GM12878 (cell line): ENCODE data around the gene MEN1. TPM values are rescaled to one million over a fixed set of nuclear protein-coding genes. Genes with fewer than 3 reads are reported as not detected.

Experiments used
- ATAC-seq: fragments of 200-7000 bp; cut with Tn5 transposase; 3 replicates; pipeline ENCODE4 v1.9.1; 2020; ENCODE audit warnings: mild to moderate bottlenecking, moderate library complexity
- BruUV-seq: library from RNA; stranded (reverse); fragments of 400-500 nt; replicated peaks from 2 replicates; lab custom pipeline; 2021; lab: Mats Ljungman, UMichigan
- CTCF ChIA-PET: fragments of 300-600 bp; sonication (Branson Sonifier 250); formaldehyde crosslinking; extraction: SDS; loops from one replicate; lab custom pipeline; 2021; ENCODE audit warnings: inconsistent platforms; lab: Yijun Ruan, JAX
- POLR2A ChIA-PET: fragments of 350-600 bp; formaldehyde crosslinking; extraction: SDS; loops from one replicate; lab custom pipeline; 2021; ENCODE audit warnings: inconsistent platforms; lab: Charles Lee
- RAD21 ChIA-PET: fragments of 300-600 bp; sonication (Branson Sonifier 250); formaldehyde crosslinking; loops from one replicate; lab custom pipeline; 2023; ENCODE audit warnings: antibody characterized with exemption; ENCODE audit not compliant: unreplicated experiment; lab: Charles Lee
- SMC1A ChIA-PET: fragments of 300-600 bp; sonication (Branson Sonifier 250); formaldehyde crosslinking; loops from one replicate; lab custom pipeline; 2023; ENCODE audit not compliant: unreplicated experiment, uncharacterized antibody; lab: Charles Lee
- DNase-seq: peaks from one replicate; pipeline ENCODE4 v3.0.0-alpha.2; 2011; ENCODE audit warnings: low read depth, low spot score
- FAIRE-seq: peaks from 3 replicates; lab custom pipeline; 2011; peaks lifted over from hg19 to GRCh38; lab: Jason Lieb, UNC
- H2AFZ ChIP-seq: 2 replicates; pipeline ENCODE4 v1.6.0; 2011; ENCODE audit warnings: low read depth, low read length, control low read depth; ENCODE audit not compliant: control insufficient read depth
- H3K27ac ChIP-seq: 2 replicates; pipeline ENCODE4 v1.5.1; 2011; ENCODE audit warnings: control low read depth; ENCODE audit not compliant: control insufficient read depth, insufficient read depth
- H3K27me3 ChIP-seq, 2 experiments: replicated peaks in 1 of 2; 2 replicates each; pipeline versions ENCODE4 v1.6.0 to v1.6.1; 2011; ENCODE audit warnings: low read length in 1 of 2; ENCODE audit not compliant: control insufficient read depth in 2 of 2, insufficient read depth in 2 of 2
- H3K36me3 ChIP-seq, 2 experiments: 2 replicates each; pipeline ENCODE4 v1.5.1; 2011; ENCODE audit warnings: low read length in 1 of 2; ENCODE audit not compliant: control insufficient read depth in 2 of 2, insufficient read depth in 2 of 2
- H3K4me1 ChIP-seq: 2 replicates; pipeline ENCODE4 v1.6.1; 2011; ENCODE audit warnings: mild to moderate bottlenecking, low read length, moderate library complexity, mixed read lengths; ENCODE audit not compliant: control insufficient read depth, insufficient read depth
- H3K4me2 ChIP-seq: 2 replicates; pipeline ENCODE4 v1.6.0; 2011; ENCODE audit warnings: control low read depth; ENCODE audit not compliant: control insufficient read depth, insufficient read depth
- H3K4me3 ChIP-seq: fragments of 200-600 bp; sonication (generic); 2 replicates; pipeline ENCODE4 v1.5.1; 2016
- H3K79me2 ChIP-seq: 2 replicates; pipeline ENCODE4 v1.6.0; 2011; ENCODE audit warnings: low read length; ENCODE audit not compliant: control insufficient read depth, insufficient read depth
- H3K9ac ChIP-seq: 2 replicates; pipeline ENCODE4 v1.8.0; 2011; ENCODE audit warnings: low read length, control low read depth, mixed read lengths; ENCODE audit not compliant: control insufficient read depth, insufficient read depth
- H3K9me3 ChIP-seq: replicated peaks from 3 replicates; pipeline ENCODE4 v1.5.1; 2011; ENCODE audit warnings: mild to moderate bottlenecking, low read length; ENCODE audit not compliant: control insufficient read depth, insufficient read depth
- H4K20me1 ChIP-seq: 2 replicates; pipeline ENCODE4 v1.6.0; 2011; ENCODE audit not compliant: control insufficient read depth, insufficient read depth
- FOS ChIP-seq: IDR thresholded peaks from 3 replicates; pipeline ENCODE4 v1.6.1; 2011; ENCODE audit warnings: borderline replicate concordance; ENCODE audit not compliant: insufficient read length; ENCODE audit errors: extremely low read depth
- NFYA ChIP-seq: IDR thresholded peaks from 2 replicates; pipeline ENCODE4 v1.6.1; 2011; ENCODE audit warnings: low read depth, mild to moderate bottlenecking, low read length, improper control_type of control experiment, borderline replicate concordance
- RAD21 ChIP-seq: IDR thresholded peaks from 2 replicates; pipeline ENCODE4 v1.6.1; 2011; ENCODE audit warnings: mild to moderate bottlenecking, low read depth, low read length, moderate library complexity; ENCODE audit not compliant: insufficient read depth
- SREBF2 ChIP-seq: IDR thresholded peaks from 2 replicates; pipeline ENCODE4 v1.6.1; 2012; ENCODE audit warnings: mild to moderate bottlenecking, low read length
- SUZ12 ChIP-seq: fragments of 200-600 bp; sonication (generic); IDR thresholded peaks from one replicate; pipeline ENCODE4 v1.6.1; 2018; ENCODE audit warnings: antibody characterized with exemption, mild to moderate bottlenecking; ENCODE audit not compliant: unreplicated experiment
- ZNF24 ChIP-seq: fragments of 450-650 bp; IDR thresholded peaks from 2 replicates; pipeline ENCODE4 v1.6.1; 2017; ENCODE audit warnings: antibody characterized with exemption, mild to moderate bottlenecking
- WGBS: methylation state at CpG from one replicate; pipeline ENCODE4 v1.1.6; 2016; ENCODE audit warnings: low lambda C conversion rate; ENCODE audit not compliant: insufficient replicate concordance, insufficient coverage; ENCODE audit errors: missing lambda C conversion rate; 5-methylcytosine and 5-hydroxymethylcytosine counted together
- in situ Hi-C: fragments of 300-500 bp; cut with MboI; formaldehyde crosslinking; loops from 9 replicates; pipeline ENCODE4 v1.14.3; 2018; ENCODE audit warnings: mixed read lengths
- intact Hi-C: fragments of 100-400 bp; cut with micrococcal nuclease; formaldehyde crosslinking; loops from one replicate; pipeline ENCODE4 v1.14.2; 2022; ENCODE audit not compliant: unreplicated experiment
- polyA plus RNA-seq, 11 experiments: library from polyadenylated mRNA; depleted of rRNA in 4 of 11; unstranded in 6 of 11; stranded (reverse) in 5 of 11; fragments of >200 nt; fragmentation: Nextera tagmentation in 4 of 11; fragmentation: Illumina TruSeq in 1 of 11; extraction: Ambion mirVana in 4 of 11; extraction: Trizol in 1 of 11; gene quantifications; 1 replicate in 1 of 11; 2 replicates in 10 of 11; pipeline versions ENCODE4 v1.2.1 to v1.2.3, GENCODE V29; 2011 to 2016; ENCODE audit warnings: inconsistent platforms in 2 of 11, missing spikeins in 2 of 11, low read depth in 1 of 11
- total RNA-seq, 4 experiments: library from RNA; depleted of rRNA in 3 of 4; stranded (reverse); fragments of >200 nt in 3 of 4; fragmentation: Illumina TruSeq in 1 of 4; extraction: Trizol in 1 of 4; gene quantifications; 2 replicates each; pipeline versions ENCODE4 v1.2.1 to v1.2.3, GENCODE V29; 2013 to 2021
- TF ChIP-seq, protein P1 (sequence below): IDR thresholded peaks from 2 replicates; pipeline ENCODE4 v1.6.1; 2011; ENCODE audit warnings: mild to moderate bottlenecking, low read depth, low read length, moderate library complexity; ENCODE audit not compliant: insufficient replicate concordance
- TF ChIP-seq, protein P2 (sequence below): fragments of 450-650 bp; IDR thresholded peaks from 2 replicates; pipeline ENCODE4 v1.6.1; 2017; ENCODE audit warnings: borderline replicate concordance

The MEN1 gene
- total and polyA plus RNA-seq, 10 of the 15 experiments (the other 5 are each of a cell fraction or from before 2014, with no cell fraction given): 2.5 to 39.7 (median 20.7) TPM

DNA sequence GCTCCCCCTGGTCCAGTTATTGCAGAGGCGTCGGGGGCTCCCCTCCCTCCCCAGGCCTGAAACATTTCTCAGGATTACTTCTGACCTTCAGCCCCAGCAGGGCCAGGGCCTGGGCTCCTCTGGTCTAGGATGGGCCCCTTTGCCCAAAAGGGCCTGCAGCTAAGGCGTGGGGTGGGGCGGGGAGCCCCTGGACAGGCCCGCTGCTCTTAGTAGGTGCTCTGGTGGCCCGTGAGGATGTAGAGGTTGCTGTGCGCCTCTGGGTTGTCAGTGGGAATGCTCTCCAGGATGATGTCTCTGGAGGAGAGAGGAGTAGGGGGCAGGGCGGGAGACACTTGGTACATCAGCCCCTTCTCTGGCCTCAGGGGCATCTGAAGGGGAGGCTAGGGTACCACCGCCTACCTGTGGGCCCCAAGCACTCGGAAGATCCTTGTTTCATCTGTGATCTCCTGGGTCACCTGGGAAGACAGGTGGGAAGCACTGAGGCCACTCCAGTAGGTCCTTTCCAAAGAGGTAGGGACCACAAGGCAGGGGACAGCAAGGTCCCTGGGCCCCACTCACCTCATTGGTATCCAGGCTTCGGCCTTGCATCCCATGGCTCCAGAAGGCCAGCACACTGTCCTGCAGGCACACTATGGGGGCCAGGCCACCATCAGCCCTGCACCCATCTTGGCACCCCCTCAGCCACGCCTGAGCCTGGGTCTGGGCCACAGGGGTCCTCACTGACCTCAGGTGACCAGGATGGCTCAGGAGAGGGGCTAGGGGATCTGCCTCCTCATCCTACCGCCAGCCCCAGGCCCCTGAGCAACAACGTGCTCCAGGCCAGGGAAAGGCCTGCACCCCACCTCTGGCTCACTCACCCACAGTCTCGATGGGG lies 20.8 kb downstream of the MEN1 start:
- no peaks in the 10 kb centered on the region for H3K4me1 ChIP-seq

DNA sequence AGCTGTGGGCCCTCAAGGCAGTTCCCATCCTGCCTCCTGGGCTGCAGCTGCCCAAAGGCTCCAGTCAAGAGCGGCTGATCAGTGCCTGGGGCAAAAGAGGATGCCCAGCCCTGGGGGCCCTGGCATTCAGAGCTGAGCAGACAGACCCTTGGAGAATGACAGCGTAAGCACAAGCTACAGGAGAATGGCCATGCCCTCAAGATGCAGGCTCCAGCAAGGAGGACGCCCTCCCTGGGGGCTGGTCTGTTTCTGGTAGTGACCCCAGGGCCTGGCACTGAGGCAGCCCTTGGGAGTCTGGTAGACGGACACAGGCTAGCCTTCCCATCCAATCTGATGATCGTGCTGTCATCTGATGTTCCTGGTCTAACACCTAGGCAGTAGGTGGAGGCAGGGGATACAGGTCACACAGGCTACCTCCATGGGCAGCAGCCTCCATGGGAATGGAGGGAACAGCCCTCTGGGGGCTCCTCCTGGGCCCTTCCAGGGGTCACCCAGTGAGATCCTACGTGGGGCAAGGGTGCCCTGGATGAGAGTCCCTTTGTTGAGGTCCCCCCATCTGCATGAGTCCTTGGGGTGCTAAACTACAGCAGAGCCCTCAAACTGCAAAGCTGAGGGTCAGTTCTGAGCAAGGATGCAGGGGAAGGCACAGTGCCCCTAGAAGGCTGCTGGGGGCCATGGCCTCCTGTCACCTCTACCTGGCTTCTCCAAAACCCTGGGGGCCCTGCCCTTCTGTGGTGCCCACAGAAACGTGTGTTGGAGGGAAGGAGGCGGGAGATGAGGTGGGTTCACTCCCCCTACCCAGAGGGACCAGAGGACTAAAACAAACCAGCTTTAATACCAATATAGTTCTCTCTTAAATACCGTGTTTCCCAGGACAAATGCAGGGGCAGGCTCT lies 21.8 kb downstream of the MEN1 start:
- Histone ChIP-seq H2AFZ (no peak overlapping the region), H3K27me3 (no peaks in the 10 kb centered on the region), H3K27ac (no peak overlapping the region), H3K9me3 (no peaks in the 10 kb centered on the region), H3K4me1 (no peaks in the 10 kb centered on the region), H4K20me1 (no peaks in the 10 kb centered on the region), H3K36me3 (peaks cover 5 to 11% of the 10 kb centered on the region in 2 experiments; a peak in 3 of 4 replicates), H3K9ac (no peak overlapping the region), H3K4me2 (no peak overlapping the region), H3K79me2 (no peaks in the 10 kb centered on the region), H3K4me3 (no peak overlapping the region)
- in situ Hi-C loops: no loop called here
- WGBS: 70% methylated on average over 9 of the region's 9 CpGs
- ChIA-PET POLR2A (interaction anchor here (1.0 kb wide), 1 partner anchor 14 kb away, joined by 3 read pairs; no protein-coding TSS in a partner anchor), CTCF (interaction anchor here (0.6 to 5.2 kb wide), 8 partner anchors 10 to 333 kb away, joined by 3 to 41 read pairs (median 4); partner anchors contain the start of genes CDC42BPG, FAU, MAP4K2 and SF1), SMC1A (interaction anchor here (0.7 to 2.6 kb wide), 2 partner anchors 11 to 13 kb away, joined by 3 to 9 read pairs; no protein-coding TSS in a partner anchor), RAD21 (interaction anchor here (0.7 to 1.2 kb wide), 4 partner anchors 10 to 60 kb away, joined by 3 to 6 read pairs (median 4); partner anchors contain the start of gene SF1)
- DNase-seq (no peak), ATAC-seq (no peak; the same call in 2 of the 3 replicates), FAIRE-seq (no peak)
- intact Hi-C loops: no loop called here
- BruUV-seq: no TSS peak
- TF ChIP-seq, protein P1, sequence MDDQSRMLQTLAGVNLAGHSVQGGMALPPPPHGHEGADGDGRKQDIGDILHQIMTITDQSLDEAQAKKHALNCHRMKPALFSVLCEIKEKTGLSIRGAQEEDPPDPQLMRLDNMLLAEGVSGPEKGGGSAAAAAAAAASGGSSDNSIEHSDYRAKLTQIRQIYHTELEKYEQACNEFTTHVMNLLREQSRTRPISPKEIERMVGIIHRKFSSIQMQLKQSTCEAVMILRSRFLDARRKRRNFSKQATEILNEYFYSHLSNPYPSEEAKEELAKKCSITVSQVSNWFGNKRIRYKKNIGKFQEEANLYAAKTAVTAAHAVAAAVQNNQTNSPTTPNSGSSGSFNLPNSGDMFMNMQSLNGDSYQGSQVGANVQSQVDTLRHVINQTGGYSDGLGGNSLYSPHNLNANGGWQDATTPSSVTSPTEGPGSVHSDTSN: no peak
- TF ChIP-seq, protein P2, sequence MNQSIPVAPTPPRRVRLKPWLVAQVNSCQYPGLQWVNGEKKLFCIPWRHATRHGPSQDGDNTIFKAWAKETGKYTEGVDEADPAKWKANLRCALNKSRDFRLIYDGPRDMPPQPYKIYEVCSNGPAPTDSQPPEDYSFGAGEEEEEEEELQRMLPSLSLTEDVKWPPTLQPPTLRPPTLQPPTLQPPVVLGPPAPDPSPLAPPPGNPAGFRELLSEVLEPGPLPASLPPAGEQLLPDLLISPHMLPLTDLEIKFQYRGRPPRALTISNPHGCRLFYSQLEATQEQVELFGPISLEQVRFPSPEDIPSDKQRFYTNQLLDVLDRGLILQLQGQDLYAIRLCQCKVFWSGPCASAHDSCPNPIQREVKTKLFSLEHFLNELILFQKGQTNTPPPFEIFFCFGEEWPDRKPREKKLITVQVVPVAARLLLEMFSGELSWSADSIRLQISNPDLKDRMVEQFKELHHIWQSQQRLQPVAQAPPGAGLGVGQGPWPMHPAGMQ: no peak
- TF ChIP-seq NFYA: no peak
- no peak for TF ChIP-seq ZNF24
- TF ChIP-seq SUZ12: no peak

More for the DNA sequence above, 20.8 kb downstream of the MEN1 start:
- ATAC-seq: no peak
- Histone ChIP-seq H3K4me2 (no peak overlapping the region), H3K9ac (no peak overlapping the region), H3K36me3 (peaks cover 5 to 11% of the 10 kb centered on the region in 2 experiments; a peak in 3 of 4 replicates), H4K20me1 (no peaks in the 10 kb centered on the region), H3K27me3 (no peaks in the 10 kb centered on the region), H3K9me3 (no peaks in the 10 kb centered on the region), H2AFZ (no peak overlapping the region), H3K79me2 (no peaks in the 10 kb centered on the region), H3K27ac (no peak overlapping the region), H3K4me3 (no peak overlapping the region)
- in situ Hi-C loops: no loop called here
- ChIA-PET CTCF (interaction anchor here (5.2 kb wide), 1 partner anchor 12 kb away, joined by 41 read pairs; the partner anchor contains the start of gene MAP4K2), SMC1A (no interaction called here), RAD21 (no interaction called here), POLR2A (no interaction called here)
- intact Hi-C loops: no loop called here
- FAIRE-seq: no peak
- 97% methylated on average over 15 of the region's 15 CpGs for WGBS
- BruUV-seq: no TSS peak
- TF ChIP-seq RAD21 (no peak), FOS (no peak), NFYA (no peak), SREBF2 (no peak)
- DNase-seq: no peak
